OCI-LY3 (cell line): ENCODE data around the gene CACNA1C.

Experiments used
- EZH2phosphoT487 ChIP-seq: fragments of 200-600 bp; shearing (Covaris generic); IDR thresholded peaks from 2 replicates; pipeline ENCODE4 v1.6.1; 2018; ENCODE audit warnings: antibody characterized with exemption, mixed run types, low read depth
- TF ChIP-seq, protein P1 (sequence below): fragments of 200-600, 300-600 bp; sonication (generic); IDR thresholded peaks from 2 replicates; pipeline ENCODE4 v1.5.1; 2014; ENCODE audit warnings: antibody characterized with exemption, low read length, low read depth

- TF ChIP-seq, protein P1, sequence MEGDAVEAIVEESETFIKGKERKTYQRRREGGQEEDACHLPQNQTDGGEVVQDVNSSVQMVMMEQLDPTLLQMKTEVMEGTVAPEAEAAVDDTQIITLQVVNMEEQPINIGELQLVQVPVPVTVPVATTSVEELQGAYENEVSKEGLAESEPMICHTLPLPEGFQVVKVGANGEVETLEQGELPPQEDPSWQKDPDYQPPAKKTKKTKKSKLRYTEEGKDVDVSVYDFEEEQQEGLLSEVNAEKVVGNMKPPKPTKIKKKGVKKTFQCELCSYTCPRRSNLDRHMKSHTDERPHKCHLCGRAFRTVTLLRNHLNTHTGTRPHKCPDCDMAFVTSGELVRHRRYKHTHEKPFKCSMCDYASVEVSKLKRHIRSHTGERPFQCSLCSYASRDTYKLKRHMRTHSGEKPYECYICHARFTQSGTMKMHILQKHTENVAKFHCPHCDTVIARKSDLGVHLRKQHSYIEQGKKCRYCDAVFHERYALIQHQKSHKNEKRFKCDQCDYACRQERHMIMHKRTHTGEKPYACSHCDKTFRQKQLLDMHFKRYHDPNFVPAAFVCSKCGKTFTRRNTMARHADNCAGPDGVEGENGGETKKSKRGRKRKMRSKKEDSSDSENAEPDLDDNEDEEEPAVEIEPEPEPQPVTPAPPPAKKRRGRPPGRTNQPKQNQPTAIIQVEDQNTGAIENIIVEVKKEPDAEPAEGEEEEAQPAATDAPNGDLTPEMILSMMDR = no peak
- no peak for TF ChIP-seq EZH2phosphoT487
Observed at GRCh38 chr12:2307550-2307949, 254.8 kb downstream of the CACNA1C start.
